Liver (tissue), 9 donors: ENCODE data around the gene AKNA. TPM values are rescaled to one million over a fixed set of nuclear protein-coding genes. Genes with fewer than 3 reads are reported as not detected.

Experiments
- DNase-seq: peaks from one replicate; pipeline ENCODE4 v3.0.0-alpha.2; 2017; ENCODE audit warnings: low spot score
- H3K27ac ChIP-seq, 2 donors: one replicate each; pipeline ENCODE4 v1.7.0; 2013; ENCODE audit warnings: inconsistent platforms in 2 of 2, low read length in 2 of 2, control low read depth in 1 of 2, low read depth in 1 of 2, mild to moderate bottlenecking in 1 of 2
- H3K27me3 ChIP-seq, 4 donors: one replicate each; pipeline versions ENCODE4 v1.6.1 to v1.7.0; 2013; ENCODE audit warnings: low read length in 3 of 4, inconsistent platforms in 1 of 4, mild to moderate bottlenecking in 1 of 4, moderate library complexity in 1 of 4; ENCODE audit not compliant: control insufficient read depth in 4 of 4, insufficient read depth in 4 of 4
- H3K36me3 ChIP-seq, 4 donors: one replicate each; pipeline versions ENCODE4 v1.6.1 to v1.7.0; 2013; ENCODE audit warnings: low read length in 3 of 4, mild to moderate bottlenecking in 3 of 4, low read depth in 1 of 4, moderate library complexity in 1 of 4; ENCODE audit not compliant: control insufficient read depth in 4 of 4, insufficient read depth in 3 of 4
- H3K4me1 ChIP-seq, 4 donors: one replicate each; pipeline versions ENCODE4 v1.6.1 to v1.7.0; 2013; ENCODE audit warnings: low read length in 3 of 4, mild to moderate bottlenecking in 3 of 4, moderate library complexity in 1 of 4; ENCODE audit not compliant: control insufficient read depth in 4 of 4, insufficient read depth in 4 of 4
- H3K4me3 ChIP-seq, 3 donors: one replicate each; pipeline versions ENCODE4 v1.6.1 to v1.7.0; 2013; ENCODE audit warnings: low read length in 3 of 3, control low read depth in 1 of 3, low read depth in 1 of 3, mild to moderate bottlenecking in 1 of 3
- H3K9ac ChIP-seq, 2 donors: one replicate each; pipeline ENCODE4 v1.7.0; 2013; ENCODE audit warnings: low read length in 2 of 2, mild to moderate bottlenecking in 2 of 2, moderate library complexity in 2 of 2, control low read depth in 1 of 2, low read depth in 1 of 2
- H3K9me3 ChIP-seq, 4 donors: one replicate each; pipeline versions ENCODE4 v1.6.1 to v1.7.0; 2013; ENCODE audit warnings: low read length in 3 of 4; ENCODE audit not compliant: control insufficient read depth in 4 of 4
- EGR1 ChIP-seq, 2 donors: IDR thresholded peaks; 2 replicates each; pipeline ENCODE4 v1.6.1; 2016 to 2018; ENCODE audit warnings: antibody characterized with exemption in 2 of 2, low read depth in 2 of 2
- FOXA1 ChIP-seq: IDR thresholded peaks from 2 replicates; pipeline ENCODE4 v1.6.1; 2016; ENCODE audit warnings: antibody characterized with exemption
- GABPA ChIP-seq, 2 donors: IDR thresholded peaks in 1 of 2; conservative IDR thresholded peaks in 1 of 2; 2 replicates each; pipeline ENCODE4 v1.6.1; 2016; ENCODE audit warnings: antibody characterized with exemption in 2 of 2, mild to moderate bottlenecking in 1 of 2, moderate library complexity in 1 of 2
- HNF4A ChIP-seq, 2 donors: conservative IDR thresholded peaks; 2 replicates each; pipeline ENCODE4 v1.6.1; 2016; ENCODE audit warnings: antibody characterized with exemption in 2 of 2, mild to moderate bottlenecking in 2 of 2
- HNF4G ChIP-seq: IDR thresholded peaks from 2 replicates; pipeline ENCODE4 v1.6.1; 2016; ENCODE audit warnings: antibody characterized with exemption
- JUND ChIP-seq, 2 donors: IDR thresholded peaks; 2 replicates each; pipeline ENCODE4 v1.6.1; 2016; ENCODE audit warnings: antibody characterized with exemption in 2 of 2
- NR2F2 ChIP-seq: IDR thresholded peaks from 2 replicates; pipeline ENCODE4 v1.6.1; 2016; ENCODE audit warnings: antibody characterized with exemption
- RXRA ChIP-seq, 2 donors: IDR thresholded peaks; 2 replicates each; pipeline ENCODE4 v1.6.1; 2017 to 2018; ENCODE audit warnings: antibody characterized with exemption in 2 of 2, mild to moderate bottlenecking in 1 of 2
- TAF1 ChIP-seq: conservative IDR thresholded peaks from 2 replicates; pipeline ENCODE4 v1.6.1; 2016; ENCODE audit warnings: antibody characterized with exemption, mild to moderate bottlenecking
- YY1 ChIP-seq: IDR thresholded peaks from 2 replicates; pipeline ENCODE4 v1.6.1; 2016; ENCODE audit warnings: antibody characterized with exemption, mild to moderate bottlenecking
- WGBS: extraction: QIAGEN DNeasy Blood & Tissue Kit; methylation state at CpG from one replicate; pipeline ENCODE4 v1.1.7; 2013; 5-methylcytosine and 5-hydroxymethylcytosine counted together
- polyA plus RNA-seq, 2 donors: library from polyadenylated mRNA; stranded (reverse) in 1 of 2; unstranded in 1 of 2; fragments of 200-250 nt in 1 of 2; fragments of >200 nt in 1 of 2; fragmentation: Nextera tagmentation in 1 of 2; extraction: Ambion mirVana in 1 of 2; gene quantifications; one replicate each; pipeline versions ENCODE4 v1.2.1 to v1.2.3, GENCODE V29; 2013 to 2015
- total RNA-seq, 2 donors: library from RNA; depleted of rRNA; stranded (reverse); fragments of >200 nt; gene quantifications; one replicate each; pipeline ENCODE4 v1.2.3, GENCODE V29; 2014
- TF ChIP-seq, protein P1 (sequence below): IDR thresholded peaks from 2 replicates; pipeline ENCODE4 v1.6.1; 2016; ENCODE audit warnings: antibody characterized with exemption
- TF ChIP-seq, protein P2 (sequence below): IDR thresholded peaks from 2 replicates; pipeline ENCODE4 v1.6.1; 2016; ENCODE audit warnings: antibody characterized with exemption, mild to moderate bottlenecking
- TF ChIP-seq, protein P3 (sequence below): fragments of 150-350 bp; IDR thresholded peaks from 2 replicates; pipeline ENCODE4 v1.5.1; 2017; ENCODE audit warnings: improper control_type of control experiment, low read depth, low read length; ENCODE audit not compliant: missing input control
- TF ChIP-seq, protein P4 (sequence below): IDR thresholded peaks from 2 replicates; pipeline ENCODE4 v1.6.1; 2016; ENCODE audit warnings: antibody characterized with exemption
- donor health status: healthy.
- donor health status: healthy.
- donor health status: healthy.
- donor health status: healthy.
- donor health status: healthy.

Gene AKNA
- total and polyA plus RNA-seq, 4 donors = 4.2 to 31.7 (median 6.9) TPM

DNA sequence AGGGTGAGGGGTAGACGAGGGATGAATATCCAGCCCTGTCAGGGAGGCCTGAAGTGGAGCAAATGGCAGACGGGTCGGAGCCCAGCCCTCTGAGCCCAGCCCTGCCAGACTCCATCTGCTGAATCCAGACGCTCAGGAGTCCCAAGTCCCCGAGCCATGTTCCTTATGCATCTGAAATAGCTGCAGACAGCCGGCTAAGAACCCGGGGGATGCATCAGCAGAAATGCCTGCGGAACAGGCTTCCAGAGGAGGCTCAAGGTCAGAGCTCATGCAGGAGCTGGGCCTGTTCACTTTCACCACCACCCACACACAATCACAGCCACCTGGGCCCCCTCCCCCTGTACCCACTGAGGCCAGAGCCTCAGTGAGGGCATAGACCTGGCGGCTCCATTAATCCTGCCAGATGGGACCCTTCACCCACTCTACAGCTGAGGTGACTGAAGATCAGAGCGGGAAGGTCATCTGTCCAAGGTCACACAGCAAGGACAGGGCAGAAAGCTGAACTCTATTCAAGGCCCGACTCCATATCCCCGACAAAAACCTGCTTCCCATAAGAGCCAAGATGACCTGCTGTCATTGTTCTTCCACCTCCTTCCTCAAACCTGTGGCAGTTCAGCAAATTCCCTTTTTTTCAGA, 24.4 kb upstream of the AKNA start:
- 95% methylated on average over 12 of the region's 12 CpGs for WGBS

DNA sequence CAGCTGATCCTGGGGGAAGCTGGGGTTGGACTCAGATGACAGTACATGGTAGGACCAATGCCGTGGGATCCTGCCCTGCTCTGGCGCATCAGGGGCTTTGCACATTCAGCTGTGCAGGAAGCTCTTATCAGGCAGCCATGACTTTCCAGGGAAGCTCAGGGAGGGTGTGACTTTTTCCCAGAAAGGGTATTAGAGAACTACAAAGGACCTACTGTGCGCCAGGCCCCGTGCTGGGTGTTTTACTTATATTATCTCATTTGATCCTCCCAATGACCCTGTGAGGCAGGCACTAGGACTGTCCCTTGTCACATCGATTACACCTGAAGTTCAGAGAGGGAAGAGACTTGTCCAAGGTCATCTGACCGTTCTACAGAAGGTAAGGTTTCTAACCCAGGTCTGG, 23.7 kb upstream of the AKNA start:
- Histone ChIP-seq H3K9ac (no peak overlapping the region), H3K27ac (no peak overlapping the region), H3K4me3 (no peak overlapping the region), H3K4me1 (no peaks in the 10 kb centered on the region), H3K27me3 (no peaks in the 10 kb centered on the region), H3K9me3 (no peaks in the 10 kb centered on the region), H3K36me3 (no peaks in the 10 kb centered on the region)
- 90% methylated on average over 6 of the region's 6 CpGs for WGBS
- TF ChIP-seq, protein P1, sequence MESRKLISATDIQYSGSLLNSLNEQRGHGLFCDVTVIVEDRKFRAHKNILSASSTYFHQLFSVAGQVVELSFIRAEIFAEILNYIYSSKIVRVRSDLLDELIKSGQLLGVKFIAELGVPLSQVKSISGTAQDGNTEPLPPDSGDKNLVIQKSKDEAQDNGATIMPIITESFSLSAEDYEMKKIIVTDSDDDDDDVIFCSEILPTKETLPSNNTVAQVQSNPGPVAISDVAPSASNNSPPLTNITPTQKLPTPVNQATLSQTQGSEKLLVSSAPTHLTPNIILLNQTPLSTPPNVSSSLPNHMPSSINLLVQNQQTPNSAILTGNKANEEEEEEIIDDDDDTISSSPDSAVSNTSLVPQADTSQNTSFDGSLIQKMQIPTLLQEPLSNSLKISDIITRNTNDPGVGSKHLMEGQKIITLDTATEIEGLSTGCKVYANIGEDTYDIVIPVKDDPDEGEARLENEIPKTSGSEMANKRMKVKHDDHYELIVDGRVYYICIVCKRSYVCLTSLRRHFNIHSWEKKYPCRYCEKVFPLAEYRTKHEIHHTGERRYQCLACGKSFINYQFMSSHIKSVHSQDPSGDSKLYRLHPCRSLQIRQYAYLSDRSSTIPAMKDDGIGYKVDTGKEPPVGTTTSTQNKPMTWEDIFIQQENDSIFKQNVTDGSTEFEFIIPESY = no peak
- TF ChIP-seq FOXA1 (no peak), GABPA (IDR thresholded peaks at IDR 0.05 in 1 of 2, conservative IDR thresholded peaks at IDR 0.05 in 1 of 2) (no peak), YY1 (no peak), TAF1 (no peak), HNF4G (no peak), EGR1 (IDR thresholded peaks at IDR 0.05; ENCODE audit: low read depth in 2 of 2) (no peak), JUND (IDR thresholded peaks at IDR 0.05) (no peak), HNF4A (conservative IDR thresholded peaks at IDR 0.05) (no peak)
- TF ChIP-seq, protein P2, sequence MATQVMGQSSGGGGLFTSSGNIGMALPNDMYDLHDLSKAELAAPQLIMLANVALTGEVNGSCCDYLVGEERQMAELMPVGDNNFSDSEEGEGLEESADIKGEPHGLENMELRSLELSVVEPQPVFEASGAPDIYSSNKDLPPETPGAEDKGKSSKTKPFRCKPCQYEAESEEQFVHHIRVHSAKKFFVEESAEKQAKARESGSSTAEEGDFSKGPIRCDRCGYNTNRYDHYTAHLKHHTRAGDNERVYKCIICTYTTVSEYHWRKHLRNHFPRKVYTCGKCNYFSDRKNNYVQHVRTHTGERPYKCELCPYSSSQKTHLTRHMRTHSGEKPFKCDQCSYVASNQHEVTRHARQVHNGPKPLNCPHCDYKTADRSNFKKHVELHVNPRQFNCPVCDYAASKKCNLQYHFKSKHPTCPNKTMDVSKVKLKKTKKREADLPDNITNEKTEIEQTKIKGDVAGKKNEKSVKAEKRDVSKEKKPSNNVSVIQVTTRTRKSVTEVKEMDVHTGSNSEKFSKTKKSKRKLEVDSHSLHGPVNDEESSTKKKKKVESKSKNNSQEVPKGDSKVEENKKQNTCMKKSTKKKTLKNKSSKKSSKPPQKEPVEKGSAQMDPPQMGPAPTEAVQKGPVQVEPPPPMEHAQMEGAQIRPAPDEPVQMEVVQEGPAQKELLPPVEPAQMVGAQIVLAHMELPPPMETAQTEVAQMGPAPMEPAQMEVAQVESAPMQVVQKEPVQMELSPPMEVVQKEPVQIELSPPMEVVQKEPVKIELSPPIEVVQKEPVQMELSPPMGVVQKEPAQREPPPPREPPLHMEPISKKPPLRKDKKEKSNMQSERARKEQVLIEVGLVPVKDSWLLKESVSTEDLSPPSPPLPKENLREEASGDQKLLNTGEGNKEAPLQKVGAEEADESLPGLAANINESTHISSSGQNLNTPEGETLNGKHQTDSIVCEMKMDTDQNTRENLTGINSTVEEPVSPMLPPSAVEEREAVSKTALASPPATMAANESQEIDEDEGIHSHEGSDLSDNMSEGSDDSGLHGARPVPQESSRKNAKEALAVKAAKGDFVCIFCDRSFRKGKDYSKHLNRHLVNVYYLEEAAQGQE = no peak
- TF ChIP-seq, protein P3, sequence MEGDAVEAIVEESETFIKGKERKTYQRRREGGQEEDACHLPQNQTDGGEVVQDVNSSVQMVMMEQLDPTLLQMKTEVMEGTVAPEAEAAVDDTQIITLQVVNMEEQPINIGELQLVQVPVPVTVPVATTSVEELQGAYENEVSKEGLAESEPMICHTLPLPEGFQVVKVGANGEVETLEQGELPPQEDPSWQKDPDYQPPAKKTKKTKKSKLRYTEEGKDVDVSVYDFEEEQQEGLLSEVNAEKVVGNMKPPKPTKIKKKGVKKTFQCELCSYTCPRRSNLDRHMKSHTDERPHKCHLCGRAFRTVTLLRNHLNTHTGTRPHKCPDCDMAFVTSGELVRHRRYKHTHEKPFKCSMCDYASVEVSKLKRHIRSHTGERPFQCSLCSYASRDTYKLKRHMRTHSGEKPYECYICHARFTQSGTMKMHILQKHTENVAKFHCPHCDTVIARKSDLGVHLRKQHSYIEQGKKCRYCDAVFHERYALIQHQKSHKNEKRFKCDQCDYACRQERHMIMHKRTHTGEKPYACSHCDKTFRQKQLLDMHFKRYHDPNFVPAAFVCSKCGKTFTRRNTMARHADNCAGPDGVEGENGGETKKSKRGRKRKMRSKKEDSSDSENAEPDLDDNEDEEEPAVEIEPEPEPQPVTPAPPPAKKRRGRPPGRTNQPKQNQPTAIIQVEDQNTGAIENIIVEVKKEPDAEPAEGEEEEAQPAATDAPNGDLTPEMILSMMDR = no peak
- TF ChIP-seq, protein P4, sequence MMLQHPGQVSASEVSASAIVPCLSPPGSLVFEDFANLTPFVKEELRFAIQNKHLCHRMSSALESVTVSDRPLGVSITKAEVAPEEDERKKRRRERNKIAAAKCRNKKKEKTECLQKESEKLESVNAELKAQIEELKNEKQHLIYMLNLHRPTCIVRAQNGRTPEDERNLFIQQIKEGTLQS = no peak
- DNase-seq = no peak

More for the DNA sequence above, 24.4 kb upstream of the AKNA start:
- no peak overlapping the region for H3K4me3 ChIP-seq
- H3K27ac ChIP-seq = no peak overlapping the region
- no peaks in the 10 kb centered on the region for H3K27me3 ChIP-seq
- H3K9ac ChIP-seq = no peak overlapping the region
- H3K4me1 ChIP-seq = no peaks in the 10 kb centered on the region
- no peaks in the 10 kb centered on the region for H3K9me3 ChIP-seq
- no peaks in the 10 kb centered on the region for H3K36me3 ChIP-seq
- DNase-seq = no peak
- TF ChIP-seq GABPA (IDR thresholded peaks at IDR 0.05 in 1 of 2, conservative IDR thresholded peaks at IDR 0.05 in 1 of 2) (no peak), TAF1 (no peak), NR2F2 (no peak), EGR1 (IDR thresholded peaks at IDR 0.05; ENCODE audit: low read depth in 2 of 2) (no peak), RXRA (IDR thresholded peaks at IDR 0.05) (no peak), YY1 (no peak), FOXA1 (no peak)
- TF ChIP-seq, protein P3 = no peak
